T-helper 1 cell treated with Interleukin-12 subunit alpha and Interleukin-12 subunit beta and Interleukin-4 antibody, amounts not matched to agents 30 μg/mL and 1 μg/mL, for 36 hours (primary cell): Measurements from ENCODE around the gene MRAS.
"Not testable (repeated sequence)": the region's sequence is repeated elsewhere in the genome, so short reads cannot be mapped to it uniquely, and the experiment has no call there.

Experiments
- H3K27ac Mint-ChIP-seq: one replicate; pipeline ENCODE4 v1.8.0; 2021; ENCODE audit warnings: mild to moderate bottlenecking, mixed read lengths
- H3K27me3 Mint-ChIP-seq: one replicate; pipeline ENCODE4 v1.8.0; 2021; ENCODE audit warnings: low read depth, mixed read lengths
- H3K36me3 Mint-ChIP-seq: one replicate; pipeline ENCODE4 v1.8.0; 2021; ENCODE audit warnings: low read depth, mixed read lengths
- H3K4me1 Mint-ChIP-seq: one replicate; pipeline ENCODE4 v1.8.0; 2021; ENCODE audit warnings: low read depth, mixed read lengths
- H3K4me3 Mint-ChIP-seq: one replicate; pipeline ENCODE4 v1.8.0; 2021; ENCODE audit warnings: mild to moderate bottlenecking, moderate library complexity, mixed read lengths
- H3K9me3 Mint-ChIP-seq: one replicate; pipeline ENCODE4 v1.8.0; 2021; ENCODE audit warnings: mixed read lengths

MRAS gene

DNA sequence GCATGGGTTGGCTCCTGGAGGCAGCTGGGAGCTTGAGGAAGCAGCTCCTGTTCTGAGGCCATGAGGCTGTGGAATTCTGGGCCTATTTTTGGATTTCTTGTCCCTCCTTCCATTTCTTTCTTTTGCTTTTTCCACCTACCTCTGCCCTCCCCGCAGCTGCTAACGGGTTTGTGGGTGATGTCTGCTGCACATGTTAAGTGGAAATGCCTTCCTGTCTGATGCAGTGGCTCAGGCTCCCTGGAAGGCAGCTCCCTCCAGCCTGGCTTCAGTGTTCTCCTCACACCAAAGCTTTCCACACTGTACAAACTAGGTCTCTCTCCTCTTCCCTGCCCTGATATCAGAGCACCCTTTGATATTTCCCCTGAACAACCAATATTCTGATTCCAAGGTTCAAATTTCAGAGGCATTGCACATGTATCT lies 52.3 kb downstream of the MRAS start:
- Mint-ChIP-seq H3K4me1 (no peaks in the 10 kb centered on the region), H3K36me3 (no peaks in the 10 kb centered on the region), H3K9me3 (no peaks in the 10 kb centered on the region), H3K27ac (no peak overlapping the region), H3K4me3 (no peak overlapping the region), H3K27me3 (peaks cover 3% of the 10 kb centered on the region)

DNA sequence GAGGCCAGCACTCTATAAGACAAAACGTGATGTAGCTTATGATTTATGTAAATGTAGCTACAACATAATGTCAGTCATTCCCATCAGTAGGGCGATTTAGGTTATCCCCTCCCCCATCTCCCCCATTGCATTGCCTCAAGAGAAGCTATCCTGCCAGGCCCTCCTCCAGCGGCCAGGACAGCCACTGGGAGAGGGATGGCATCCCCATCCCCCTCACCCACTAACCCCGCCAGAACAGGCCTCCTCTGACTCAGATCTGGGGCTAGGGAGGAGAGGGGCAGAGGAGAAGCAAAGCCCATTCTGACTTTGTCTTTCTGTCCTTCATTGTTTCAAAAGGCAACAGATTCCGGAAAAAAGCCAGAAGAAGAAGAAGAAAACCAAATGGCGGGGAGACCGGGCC lies 53.5 kb downstream of the MRAS start:
- Mint-ChIP-seq H3K4me3 (no peak overlapping the region), H3K36me3 (no peaks in the 10 kb centered on the region), H3K4me1 (no peaks in the 10 kb centered on the region), H3K27ac (no peak overlapping the region), H3K9me3 (no peaks in the 10 kb centered on the region), H3K27me3 (peaks cover 8% of the 10 kb centered on the region)

DNA sequence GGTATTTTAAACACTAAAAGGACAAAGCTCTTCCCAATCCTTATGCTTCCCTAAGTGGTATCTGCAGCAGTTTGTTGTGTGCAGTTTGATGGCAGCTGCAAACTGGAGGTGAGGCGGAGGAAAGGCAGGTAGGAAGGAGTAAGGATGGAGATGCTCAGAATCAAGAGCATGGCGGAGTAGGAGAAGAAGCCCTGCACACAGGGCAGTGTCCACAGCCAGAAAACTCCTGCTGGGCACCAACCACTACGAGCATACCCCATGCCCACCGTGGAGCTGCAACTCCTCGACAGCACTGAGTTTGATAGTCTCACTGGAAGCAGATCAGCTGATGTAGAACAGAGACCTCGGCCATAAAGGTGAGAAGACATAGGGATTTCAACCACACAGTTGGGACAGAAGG lies 55.7 kb downstream of the MRAS start:
- H3K27me3 Mint-ChIP-seq = peaks cover 23% of the 10 kb centered on the region
- no peak overlapping the region for H3K27ac Mint-ChIP-seq
- H3K4me3 Mint-ChIP-seq = no peak overlapping the region
- no peaks in the 10 kb centered on the region for H3K36me3 Mint-ChIP-seq
- H3K4me1 Mint-ChIP-seq = no peaks in the 10 kb centered on the region
- no peaks in the 10 kb centered on the region for H3K9me3 Mint-ChIP-seq

DNA sequence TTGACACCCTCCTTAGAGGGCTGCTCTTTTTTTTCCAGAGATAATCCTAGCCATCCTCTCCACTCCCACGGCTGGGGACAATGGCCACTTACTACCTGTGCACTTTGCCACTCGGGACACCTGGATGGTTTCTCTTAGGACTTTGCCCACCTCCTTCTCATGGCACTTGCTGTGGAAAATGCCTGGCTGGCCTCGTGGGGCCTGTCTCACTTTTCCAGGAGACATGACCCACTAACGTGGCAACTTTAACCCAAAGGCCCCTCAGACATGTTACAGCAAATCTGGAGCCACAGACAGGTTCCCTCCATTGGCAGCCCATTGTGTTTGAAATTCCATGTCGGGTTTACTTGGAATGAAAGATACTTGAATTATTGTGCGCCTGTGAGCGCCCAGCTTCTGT lies 56.6 kb downstream of the MRAS start:
- Mint-ChIP-seq H3K36me3 (no peaks in the 10 kb centered on the region), H3K4me1 (no peaks in the 10 kb centered on the region), H3K27ac (no peak overlapping the region), H3K9me3 (no peaks in the 10 kb centered on the region), H3K27me3 (peaks cover 23% of the 10 kb centered on the region), H3K4me3 (no peak overlapping the region)

DNA sequence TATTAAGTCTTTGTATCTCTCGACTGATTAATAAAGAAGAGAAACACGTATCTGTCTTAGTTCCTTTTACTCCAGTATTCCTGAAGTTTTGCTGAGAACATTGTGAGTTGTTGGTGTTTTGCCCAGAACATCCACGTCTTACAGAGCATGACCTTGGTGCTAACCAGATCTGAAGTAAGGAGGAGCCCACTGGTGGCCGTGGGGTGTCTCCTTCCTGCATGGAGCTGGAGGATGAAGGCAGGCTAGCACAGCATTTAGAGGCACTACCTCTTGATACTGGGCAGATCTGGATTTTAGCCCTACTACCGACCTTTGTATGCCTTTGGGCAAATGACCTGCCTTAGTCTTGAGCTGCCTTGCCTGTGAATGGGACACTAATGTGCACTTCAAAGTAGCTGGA lies 57.1 kb downstream of the MRAS start:
- Mint-ChIP-seq H3K4me1 (no peaks in the 10 kb centered on the region), H3K27ac (no peak overlapping the region), H3K4me3 (no peak overlapping the region), H3K27me3 (peaks cover 23% of the 10 kb centered on the region), H3K9me3 (no peaks in the 10 kb centered on the region), H3K36me3 (no peaks in the 10 kb centered on the region)

DNA sequence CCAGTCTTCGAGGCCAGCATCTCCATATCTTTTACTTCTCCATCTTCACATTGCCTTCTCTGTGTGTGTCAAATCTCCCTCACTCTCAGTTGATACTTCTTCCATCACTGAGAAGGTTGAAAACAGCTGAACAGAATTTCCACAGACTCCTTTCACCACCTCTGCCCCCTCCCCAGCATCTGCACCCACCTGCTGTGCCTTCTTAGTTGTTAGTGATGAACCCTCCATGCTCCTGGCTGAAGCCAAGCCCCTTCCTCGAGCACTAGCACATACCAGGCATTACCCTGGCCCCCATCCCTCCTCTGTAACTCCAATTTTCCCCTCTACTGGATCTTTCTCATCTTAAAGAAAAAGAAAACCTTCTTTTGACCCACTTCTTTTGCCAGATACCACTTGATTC lies 58.2 kb downstream of the MRAS start:
- Mint-ChIP-seq H3K4me3 (no peak overlapping the region), H3K4me1 (no peaks in the 10 kb centered on the region), H3K27me3 (peaks cover 23% of the 10 kb centered on the region), H3K9me3 (no peaks in the 10 kb centered on the region), H3K36me3 (no peaks in the 10 kb centered on the region), H3K27ac (no peak overlapping the region)

DNA sequence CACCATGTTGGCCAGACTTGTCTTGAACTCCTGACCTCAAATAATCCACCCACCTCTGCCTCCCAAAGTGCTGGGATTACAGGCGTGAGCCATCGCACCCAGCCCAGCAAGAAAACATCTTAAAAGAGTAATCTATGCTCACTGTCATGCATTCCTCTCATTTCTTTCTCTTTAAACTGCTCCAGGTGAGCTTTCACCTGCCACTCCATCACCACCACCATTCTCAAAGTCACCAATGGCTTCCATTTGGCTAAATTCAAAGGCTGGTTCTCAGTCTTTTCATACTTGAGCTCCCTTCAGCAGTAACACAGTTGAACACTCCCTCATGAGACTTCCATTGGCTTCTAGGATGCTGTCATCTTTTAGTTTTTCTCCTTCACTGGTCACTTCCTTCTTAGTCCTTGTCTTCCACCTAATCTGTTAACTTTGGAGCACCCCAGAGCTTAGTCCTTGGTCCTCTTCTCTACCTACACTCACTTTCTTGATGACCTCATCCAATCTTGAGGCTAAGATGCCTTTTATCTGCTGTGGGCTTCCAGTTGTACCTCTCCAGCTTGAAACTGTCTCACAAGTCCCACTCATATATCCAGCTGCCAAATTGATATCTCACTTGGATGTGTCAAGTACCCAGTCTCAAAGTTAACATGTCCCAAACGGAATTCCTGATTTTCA lies 59.0 kb downstream of the MRAS start:
- Mint-ChIP-seq H3K27me3 (peaks cover 23% of the 10 kb centered on the region), H3K27ac (no peak overlapping the region), H3K36me3 (no peaks in the 10 kb centered on the region), H3K4me1 (no peaks in the 10 kb centered on the region), H3K4me3 (no peak overlapping the region), H3K9me3 (no peaks in the 10 kb centered on the region)

DNA sequence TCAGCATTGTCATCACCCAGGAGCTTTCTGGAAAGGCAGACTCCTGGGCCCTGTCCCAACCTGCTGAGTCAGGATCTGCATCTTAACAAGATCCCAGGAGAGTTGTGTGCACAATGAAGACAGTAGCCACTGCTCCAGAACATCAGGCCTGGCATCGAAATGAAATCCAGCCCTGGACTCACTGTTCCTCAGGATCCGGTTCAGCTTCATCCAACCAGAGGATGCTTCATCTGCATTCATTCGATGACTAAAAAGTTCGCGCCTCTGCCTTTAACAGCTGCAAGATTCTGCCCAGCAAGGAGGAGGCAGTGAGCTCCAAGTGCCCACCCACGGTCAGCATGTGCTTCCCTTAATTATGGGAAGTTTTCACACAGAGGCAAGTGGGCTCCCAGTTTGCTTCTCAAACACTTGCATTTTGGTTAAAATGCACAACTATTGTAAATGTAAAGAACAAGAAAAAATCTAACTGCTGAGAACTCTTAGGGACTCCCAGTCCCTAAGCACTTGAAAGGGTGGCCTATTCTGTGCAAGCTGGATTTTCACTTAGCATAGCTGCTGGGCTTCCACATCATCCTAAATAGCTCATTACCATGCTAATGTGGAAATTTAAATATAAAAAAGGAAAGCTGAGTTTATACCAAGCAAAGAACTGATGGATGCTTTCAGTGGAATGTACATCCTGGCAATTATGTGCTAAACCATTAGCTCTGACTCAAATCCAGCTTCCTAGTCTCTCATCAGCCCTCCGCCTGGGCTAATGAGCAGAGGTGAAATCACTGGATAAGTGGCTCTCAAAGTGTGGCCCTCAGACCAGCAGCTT lies 60.6 kb downstream of the MRAS start:
- Mint-ChIP-seq H3K4me3 (no peak overlapping the region), H3K9me3 (no peaks in the 10 kb centered on the region), H3K36me3 (no peaks in the 10 kb centered on the region), H3K4me1 (no peaks in the 10 kb centered on the region), H3K27me3 (peaks cover 22% of the 10 kb centered on the region), H3K27ac (no peak overlapping the region)

DNA sequence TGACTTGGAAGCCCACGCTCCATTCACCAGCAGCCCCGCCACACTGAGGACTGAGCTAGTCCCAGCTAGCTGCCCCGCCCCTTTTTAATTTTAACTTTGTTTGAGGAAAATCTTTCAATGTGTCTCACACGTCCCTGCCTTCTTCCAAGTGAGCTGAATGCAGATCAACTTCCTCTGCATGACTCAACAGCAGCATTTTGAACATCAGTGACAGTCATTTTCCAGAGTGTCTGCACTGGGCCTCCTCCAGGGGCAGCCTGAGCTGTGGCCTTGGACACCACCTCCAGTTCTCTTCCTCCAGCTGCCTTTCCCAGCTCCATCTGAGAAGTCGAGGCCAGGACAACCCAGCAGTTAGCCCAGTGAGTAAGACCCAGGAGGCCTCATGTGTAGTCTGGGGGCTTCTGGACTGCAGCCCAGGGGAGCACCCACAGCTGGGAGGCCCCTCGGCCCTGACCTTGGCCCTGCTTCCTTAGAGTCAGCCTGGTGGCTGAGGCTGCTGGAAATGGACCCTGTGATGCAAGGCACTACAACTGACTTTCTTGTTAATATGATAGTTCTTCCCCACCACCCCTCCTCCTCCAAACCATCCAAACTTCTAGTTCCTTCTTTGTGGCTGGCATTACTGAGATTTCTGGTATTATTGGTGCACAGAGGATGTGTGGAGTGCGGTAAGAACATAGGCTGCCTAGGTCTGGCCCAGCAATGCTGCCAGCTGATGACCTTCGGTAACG lies 64.6 kb downstream of the MRAS start:
- no peaks in the 10 kb centered on the region for H3K36me3 Mint-ChIP-seq
- H3K27me3 Mint-ChIP-seq = peaks cover 16% of the 10 kb centered on the region
- peaks cover 3% of the 10 kb centered on the region for H3K4me1 Mint-ChIP-seq
- no peak overlapping the region for H3K4me3 Mint-ChIP-seq
- no peaks in the 10 kb centered on the region for H3K9me3 Mint-ChIP-seq
- no peak overlapping the region for H3K27ac Mint-ChIP-seq

DNA sequence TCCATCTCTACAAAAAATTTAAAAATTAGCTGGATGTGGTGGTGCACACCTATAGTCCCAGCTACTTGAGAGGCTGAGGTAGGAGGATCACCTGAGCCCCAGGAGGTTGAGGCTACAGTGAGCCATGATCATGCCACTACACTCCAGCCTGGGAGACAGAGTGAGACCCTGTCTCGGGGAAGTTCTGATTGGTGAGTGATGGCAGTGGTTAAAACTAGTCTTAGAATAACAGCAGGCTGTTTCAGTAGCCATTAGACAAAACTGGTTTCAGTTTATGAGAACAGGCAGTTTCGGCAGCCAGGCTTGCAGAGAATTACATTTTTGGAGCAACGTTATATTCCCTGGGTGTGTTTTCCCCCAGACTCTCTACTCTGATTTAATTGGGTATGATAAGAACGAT lies 67.9 kb downstream of the MRAS start:
- H3K9me3 Mint-ChIP-seq, H3K4me3 Mint-ChIP-seq, H3K27ac Mint-ChIP-seq, H3K4me1 Mint-ChIP-seq, H3K36me3 Mint-ChIP-seq: not testable (repeated sequence)
- H3K27me3 Mint-ChIP-seq = peaks cover 13% of the 10 kb centered on the region

DNA sequence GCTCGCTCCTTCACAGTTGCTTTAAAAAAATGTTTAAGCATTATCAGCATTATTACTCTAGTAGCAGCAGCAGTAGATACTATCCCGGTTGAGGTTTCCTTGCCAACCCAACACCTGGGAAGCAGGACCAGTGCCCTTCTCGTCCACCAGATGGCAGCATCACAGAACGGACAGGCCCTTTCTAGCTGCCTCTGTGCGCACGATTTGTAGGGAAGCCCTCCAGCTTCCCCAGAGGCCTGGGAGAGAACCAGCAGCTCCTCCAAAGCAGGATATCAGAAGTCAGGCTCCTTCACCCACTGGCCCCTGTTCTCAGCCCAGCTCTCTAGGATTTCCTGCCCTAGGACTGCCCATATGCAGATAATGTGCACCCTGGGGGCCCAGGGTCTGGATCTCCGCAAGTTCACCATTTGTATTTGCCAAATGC lies 69.2 kb downstream of the MRAS start:
- H3K4me1 Mint-ChIP-seq = peaks cover 3% of the 10 kb centered on the region
- H3K36me3 Mint-ChIP-seq = no peaks in the 10 kb centered on the region
- no peak overlapping the region for H3K27ac Mint-ChIP-seq
- H3K4me3 Mint-ChIP-seq = no peak overlapping the region
- H3K9me3 Mint-ChIP-seq = no peaks in the 10 kb centered on the region
- peaks cover 19% of the 10 kb centered on the region for H3K27me3 Mint-ChIP-seq

DNA sequence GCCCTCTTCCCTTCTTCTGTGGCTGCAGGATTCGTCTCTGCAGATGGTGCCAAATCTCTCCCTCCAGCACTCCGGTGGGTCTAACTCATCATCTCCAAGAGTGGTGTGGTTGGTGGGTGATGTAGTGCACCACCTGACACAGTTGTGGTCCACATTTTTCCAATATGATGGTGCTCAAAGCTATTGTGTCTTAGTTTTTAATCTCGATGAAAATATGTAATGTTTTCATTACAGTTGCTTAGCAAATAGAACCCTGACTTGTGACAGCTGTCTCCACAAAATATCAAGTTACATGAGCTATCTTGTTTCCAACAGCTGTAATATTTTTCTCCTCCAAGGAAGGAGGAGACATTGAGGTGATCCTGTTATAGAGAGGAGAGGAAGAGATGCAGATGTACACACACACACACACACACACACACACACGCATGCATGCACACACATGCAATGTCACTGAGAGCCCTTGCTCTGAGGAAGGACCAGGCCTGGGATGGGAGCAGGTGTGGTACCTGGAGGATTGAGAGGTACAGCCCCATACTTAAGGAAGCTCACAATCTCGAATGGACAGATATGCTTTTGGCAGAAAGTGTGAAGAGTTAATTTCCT lies 70.3 kb downstream of the MRAS start:
- no peaks in the 10 kb centered on the region for H3K36me3 Mint-ChIP-seq
- no peak overlapping the region for H3K4me3 Mint-ChIP-seq
- H3K4me1 Mint-ChIP-seq = peaks cover 3% of the 10 kb centered on the region
- no peaks in the 10 kb centered on the region for H3K9me3 Mint-ChIP-seq
- no peak overlapping the region for H3K27ac Mint-ChIP-seq
- H3K27me3 Mint-ChIP-seq = peaks cover 19% of the 10 kb centered on the region

DNA sequence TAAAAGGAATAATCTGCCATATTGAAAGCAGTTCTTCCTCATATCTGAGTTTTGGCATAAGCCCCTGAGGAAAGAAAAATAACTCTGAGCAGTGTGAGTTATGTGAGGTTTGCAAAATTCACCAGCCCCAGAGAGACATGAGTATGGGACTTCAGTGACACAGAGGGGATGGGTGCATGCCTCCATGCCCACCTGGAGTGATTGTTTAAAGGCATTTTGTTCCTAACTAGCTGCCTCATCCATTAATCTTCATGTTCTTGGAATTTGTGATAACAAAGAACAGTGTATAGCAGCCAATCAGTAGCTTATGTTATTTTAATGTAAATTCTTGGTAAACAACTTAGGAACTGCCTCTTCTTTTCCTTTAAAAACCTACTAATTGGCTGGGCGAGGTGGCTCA lies 74.9 kb downstream of the MRAS start:
- H3K27ac Mint-ChIP-seq = no peak overlapping the region
- peaks cover 9% of the 10 kb centered on the region for H3K27me3 Mint-ChIP-seq
- H3K9me3 Mint-ChIP-seq = no peaks in the 10 kb centered on the region
- no peaks in the 10 kb centered on the region for H3K36me3 Mint-ChIP-seq
- no peaks in the 10 kb centered on the region for H3K4me1 Mint-ChIP-seq
- H3K4me3 Mint-ChIP-seq = no peak overlapping the region

DNA sequence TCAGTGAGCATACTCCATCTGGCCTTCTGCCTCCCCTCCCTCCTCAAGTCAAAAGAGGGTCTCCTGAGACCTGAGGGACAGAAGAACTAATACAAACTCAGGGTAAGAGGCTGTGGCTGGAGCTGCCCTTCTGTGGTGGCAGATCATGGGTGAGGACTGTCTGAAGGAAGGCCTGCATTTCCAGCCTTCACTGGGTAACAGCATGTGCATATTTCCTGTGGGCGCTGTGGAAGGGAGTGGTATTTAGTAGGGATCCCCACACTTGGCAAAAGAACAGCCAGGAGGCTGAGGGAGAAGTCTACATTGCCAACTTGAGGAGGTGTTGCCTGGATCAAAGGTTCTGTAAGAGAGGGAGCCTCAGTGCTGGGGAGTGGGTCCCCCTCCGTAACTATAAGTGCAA lies 75.9 kb downstream of the MRAS start:
- Mint-ChIP-seq H3K4me1 (no peaks in the 10 kb centered on the region), H3K27me3 (peaks cover 11% of the 10 kb centered on the region), H3K36me3 (no peaks in the 10 kb centered on the region), H3K9me3 (no peaks in the 10 kb centered on the region), H3K4me3 (no peak overlapping the region), H3K27ac (no peak overlapping the region)
